HepG2 (cell line): ENCODE results near the gene INO80B. TPM values are rescaled to one million over a fixed set of nuclear protein-coding genes. Genes with fewer than 3 reads are reported as not detected.
A peak's percentile ranks its signal among the peaks of the same experiment; 100 is the strongest.

Source experiments
- BRF2 ChIP-seq: sonication (generic); formaldehyde crosslinking; IDR thresholded peaks from 2 replicates; pipeline ENCODE4 v1.8.1; 2022; ENCODE audit warnings: mild to moderate bottlenecking, missing genetic modification reagents
- CBX2 ChIP-seq, 2 experiments: fragments of 200-600 bp in 1 of 2; sonication (generic); formaldehyde crosslinking in 1 of 2; IDR thresholded peaks; 2 replicates each; pipeline versions ENCODE4 v1.7.0 to v1.8.1; 2018 to 2022; ENCODE audit warnings: low read depth in 2 of 2, low read length in 1 of 2, mild to moderate bottlenecking in 1 of 2, missing genetic modification reagents in 1 of 2
- HNF1A ChIP-seq, 2 experiments: sonication (generic) in 1 of 2; formaldehyde crosslinking in 1 of 2; IDR thresholded peaks; 2 replicates each; pipeline versions ENCODE4 v1.4.0 to v1.6.1; 2016 to 2020; ENCODE audit warnings: borderline replicate concordance in 1 of 2, low read depth in 1 of 2, mild to moderate bottlenecking in 1 of 2, missing genetic modification reagents in 1 of 2
- HNF4A ChIP-seq: sonication (generic); formaldehyde crosslinking; IDR thresholded peaks from 2 replicates; pipeline ENCODE4 v1.4.0; 2020; ENCODE audit warnings: missing genetic modification reagents
- ISX ChIP-seq: sonication (generic); formaldehyde crosslinking; conservative IDR thresholded peaks from 2 replicates; pipeline ENCODE4 v1.5.0; 2020; ENCODE audit warnings: missing genetic modification reagents
- MED1 ChIP-seq: sonication (generic); formaldehyde crosslinking; IDR thresholded peaks from 2 replicates; pipeline ENCODE4 v1.4.0; 2020; ENCODE audit warnings: missing genetic modification reagents
- POLR2AphosphoS5 ChIP-seq: IDR thresholded peaks from 2 replicates; pipeline ENCODE4 v1.6.1; 2012; ENCODE audit warnings: low read depth, low read length
- SPEN ChIP-seq: sonication (generic); formaldehyde crosslinking; IDR thresholded peaks from 2 replicates; pipeline ENCODE4 v1.5.1; 2020; ENCODE audit warnings: low read depth, mild to moderate bottlenecking, missing genetic modification reagents
- TARDBP ChIP-seq: sonication (generic); formaldehyde crosslinking; IDR thresholded peaks from 2 replicates; pipeline ENCODE4 v1.8.0; 2022; ENCODE audit warnings: mild to moderate bottlenecking, missing genetic modification reagents
- ZFAT ChIP-seq: sonication (generic); formaldehyde crosslinking; conservative IDR thresholded peaks from 2 replicates; pipeline ENCODE4 v1.8.1; 2023; ENCODE audit warnings: missing genetic modification reagents, inconsistent platforms
- ZNF124 ChIP-seq: sonication (generic); formaldehyde crosslinking; IDR thresholded peaks from 2 replicates; pipeline ENCODE4 v1.4.0; 2020; ENCODE audit warnings: missing genetic modification reagents
- ZNF230 ChIP-seq: sonication (generic); formaldehyde crosslinking; IDR thresholded peaks from 2 replicates; pipeline ENCODE4 v1.4.0; 2020; ENCODE audit warnings: mild to moderate bottlenecking, missing genetic modification reagents
- ZNF292 ChIP-seq: sonication (generic); formaldehyde crosslinking; IDR thresholded peaks from 2 replicates; pipeline ENCODE4 v1.8.1; 2022; ENCODE audit warnings: mild to moderate bottlenecking, low read depth, missing genetic modification reagents, borderline replicate concordance
- ZNF337 ChIP-seq: sonication (generic); formaldehyde crosslinking; IDR thresholded peaks from 2 replicates; pipeline ENCODE4 v1.5.1; 2020; ENCODE audit warnings: missing genetic modification reagents, low read depth, mild to moderate bottlenecking, borderline replicate concordance
- ZNF543 ChIP-seq: sonication (generic); formaldehyde crosslinking; IDR thresholded peaks from 2 replicates; pipeline ENCODE4 v1.4.0; 2020; ENCODE audit warnings: mild to moderate bottlenecking, missing genetic modification reagents
- ZNF550 ChIP-seq: sonication (generic); formaldehyde crosslinking; IDR thresholded peaks from 2 replicates; pipeline ENCODE4 v1.4.0; 2020; ENCODE audit warnings: mild to moderate bottlenecking, missing genetic modification reagents, borderline replicate concordance
- ZNF597 ChIP-seq: sonication (generic); formaldehyde crosslinking; IDR thresholded peaks from 2 replicates; pipeline ENCODE4 v1.5.0; 2020; ENCODE audit warnings: missing genetic modification reagents
- ZNF788 ChIP-seq: sonication (generic); formaldehyde crosslinking; IDR thresholded peaks from 2 replicates; pipeline ENCODE4 v1.5.0; 2020; ENCODE audit warnings: mild to moderate bottlenecking, missing genetic modification reagents, borderline replicate concordance
- ZSCAN20 ChIP-seq: sonication (generic); formaldehyde crosslinking; IDR thresholded peaks from 2 replicates; pipeline ENCODE4 v1.4.0; 2020; ENCODE audit warnings: missing genetic modification reagents, mild to moderate bottlenecking, borderline replicate concordance
- polyA plus RNA-seq, 8 experiments: library from polyadenylated mRNA; depleted of rRNA in 3 of 8; stranded (reverse) in 7 of 8; unstranded in 1 of 8; fragments of >200 nt; fragmentation: Illumina TruSeq in 4 of 8; extraction: Trizol in 4 of 8; gene quantifications; 2 replicates each; pipeline versions ENCODE4 v1.2.1 to v1.2.3, GENCODE V29; 2011 to 2016; ENCODE audit warnings: low read depth in 4 of 8, missing spikeins in 1 of 8, mixed read lengths in 1 of 8; ENCODE audit not compliant: insufficient read depth in 1 of 8
- total RNA-seq, 5 experiments: library from RNA; depleted of rRNA; stranded (reverse); fragments of >200 nt; fragmentation: Illumina TruSeq; extraction: Trizol; gene quantifications; 2 replicates each; pipeline ENCODE4 v1.2.3, GENCODE V29; 2016; ENCODE audit warnings: low read depth in 1 of 5

Gene INO80B
- total and polyA plus RNA-seq, 2 of the 13 experiments (the other 11 are each of a cell fraction or from before 2014, with no cell fraction given): 6.2 to 14.5 TPM

- TF ChIP-seq ZNF597 (no peak), ZFAT (no peak), ZNF337 (CRISPR knock-in tag) (peak; percentile 11; the same call in 1 of the 2 replicates), TARDBP (CRISPR knock-in tag) (peak; percentile 92), MED1 (CRISPR knock-in tag) (peak; percentile 45; the same call in 1 of the 2 replicates), HNF1A (IDR thresholded peaks at IDR 0.05; ENCODE audit: low read depth) (peak; percentile 17; the same call in 1 of the 2 replicates), HNF1A (CRISPR knock-in tag; IDR thresholded peaks at IDR 0.05; ENCODE audit: borderline replicate concordance) (no peak; the same call in 1 of the 2 replicates), CBX2 (IDR thresholded peaks at IDR 0.05; ENCODE audit: low read depth, low read length) (no peak), CBX2 (CRISPR knock-in tag; IDR thresholded peaks at IDR 0.05; ENCODE audit: low read depth) (0 out of 2 replicates have a peak, but pooled peaks have one; percentile 28), ZNF292 (CRISPR knock-in tag) (0 out of 2 replicates have a peak, but pooled peaks have one; percentile 2), ZNF788 (peak; percentile 75; the same call in 1 of the 2 replicates), ZSCAN20 (CRISPR knock-in tag) (peak; percentile 75; the same call in 1 of the 2 replicates), ZNF124 (CRISPR knock-in tag) (peak; percentile 33), POLR2AphosphoS5 (peak; percentile 94), BRF2 (CRISPR knock-in tag) (peak; percentile 86; the same call in 1 of the 2 replicates), HNF4A (CRISPR knock-in tag) (peak; percentile 42), ZNF230 (CRISPR knock-in tag) (peak; percentile 92), ISX (CRISPR knock-in tag) (no peak), ZNF543 (CRISPR knock-in tag) (0 out of 2 replicates have a peak, but pooled peaks have one; percentile 79), ZNF550 (CRISPR knock-in tag) (no peak), SPEN (CRISPR knock-in tag) (peak; percentile 91)
These were observed 2.8 kb downstream of the INO80B start (continued) for GRCh38 chr2:74457549-74458131.
